ENCODE data around the gene ARRDC3.

The ARRDC3 gene

DNA sequence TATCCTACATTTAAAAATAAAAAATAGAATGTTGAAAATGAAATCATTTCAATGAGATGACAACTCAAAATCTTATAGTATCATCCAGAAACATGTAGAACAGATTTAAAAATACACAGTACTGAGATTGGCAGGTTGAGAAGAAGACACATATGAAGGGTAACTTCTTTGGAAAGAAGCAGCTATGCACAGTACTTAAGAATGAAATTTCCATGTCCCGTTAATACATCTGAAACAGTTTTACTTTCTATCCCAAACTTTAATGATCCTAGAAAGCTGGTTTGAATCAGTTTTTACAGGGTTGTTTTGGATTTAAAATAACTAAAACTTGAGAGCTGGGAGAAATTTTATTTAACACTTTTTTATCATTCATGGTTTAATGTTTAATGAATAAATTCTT is 36.0 kb upstream of the ARRDC3 start:
- H3K4me3 ChIP-seq (ENCODE audit: low read length): no peak overlapping the region
- TF ChIP-seq, protein P1, sequence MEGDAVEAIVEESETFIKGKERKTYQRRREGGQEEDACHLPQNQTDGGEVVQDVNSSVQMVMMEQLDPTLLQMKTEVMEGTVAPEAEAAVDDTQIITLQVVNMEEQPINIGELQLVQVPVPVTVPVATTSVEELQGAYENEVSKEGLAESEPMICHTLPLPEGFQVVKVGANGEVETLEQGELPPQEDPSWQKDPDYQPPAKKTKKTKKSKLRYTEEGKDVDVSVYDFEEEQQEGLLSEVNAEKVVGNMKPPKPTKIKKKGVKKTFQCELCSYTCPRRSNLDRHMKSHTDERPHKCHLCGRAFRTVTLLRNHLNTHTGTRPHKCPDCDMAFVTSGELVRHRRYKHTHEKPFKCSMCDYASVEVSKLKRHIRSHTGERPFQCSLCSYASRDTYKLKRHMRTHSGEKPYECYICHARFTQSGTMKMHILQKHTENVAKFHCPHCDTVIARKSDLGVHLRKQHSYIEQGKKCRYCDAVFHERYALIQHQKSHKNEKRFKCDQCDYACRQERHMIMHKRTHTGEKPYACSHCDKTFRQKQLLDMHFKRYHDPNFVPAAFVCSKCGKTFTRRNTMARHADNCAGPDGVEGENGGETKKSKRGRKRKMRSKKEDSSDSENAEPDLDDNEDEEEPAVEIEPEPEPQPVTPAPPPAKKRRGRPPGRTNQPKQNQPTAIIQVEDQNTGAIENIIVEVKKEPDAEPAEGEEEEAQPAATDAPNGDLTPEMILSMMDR (conservative IDR thresholded peaks at IDR 0.05; ENCODE audit: low read depth, low read length): no peak
- DNase-seq (ENCODE audit: low read depth): no peak

DNA sequence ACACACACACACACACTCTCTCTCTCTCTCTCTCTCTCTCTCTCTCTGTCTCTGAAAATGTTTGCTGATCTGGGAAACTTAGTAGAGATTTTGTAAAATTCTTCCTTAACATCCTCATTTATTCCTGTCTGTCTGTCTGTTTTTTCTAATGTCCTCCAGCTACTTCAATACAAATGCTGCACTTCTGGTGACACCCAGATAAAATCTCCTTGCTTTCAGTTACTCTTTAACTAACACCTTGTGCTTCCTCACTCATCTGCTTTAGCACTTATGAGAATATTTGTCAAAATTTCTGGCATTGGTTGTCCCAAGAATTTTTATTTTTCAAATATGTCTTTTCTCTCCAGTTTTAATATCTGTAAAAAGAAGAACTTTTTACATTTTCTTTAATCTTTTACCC is 35.0 kb upstream of the ARRDC3 start:
- TF ChIP-seq, protein P1 (conservative IDR thresholded peaks at IDR 0.05; ENCODE audit: low read depth, low read length): no peak
- DNase-seq (ENCODE audit: low read depth): no peak
- H3K4me3 ChIP-seq (ENCODE audit: low read length): no peak overlapping the region

DNA sequence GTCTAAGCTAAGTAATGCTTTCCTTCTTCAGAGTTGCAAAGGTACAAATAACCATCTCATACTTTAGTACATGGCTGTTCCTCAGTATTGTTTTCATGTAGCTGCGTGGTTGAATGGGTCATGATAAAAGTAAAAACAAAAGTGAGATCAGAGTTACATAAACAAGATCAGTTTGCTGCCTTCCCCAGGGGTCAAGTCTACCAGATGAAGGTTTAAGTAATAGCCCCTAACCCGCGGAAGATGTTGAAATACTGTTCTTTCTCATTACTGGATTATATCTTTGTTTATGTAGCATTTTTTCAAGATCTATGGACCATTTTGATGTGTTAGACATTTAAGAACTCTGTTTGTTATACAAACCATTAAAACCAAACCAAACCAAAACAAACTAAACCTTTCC is 34.1 kb upstream of the ARRDC3 start:
- TF ChIP-seq, protein P1 (conservative IDR thresholded peaks at IDR 0.05; ENCODE audit: low read depth, low read length): no peak
- DNase-seq (ENCODE audit: low read depth): no peak
- no peak overlapping the region for H3K4me3 ChIP-seq (ENCODE audit: low read length)

DNA sequence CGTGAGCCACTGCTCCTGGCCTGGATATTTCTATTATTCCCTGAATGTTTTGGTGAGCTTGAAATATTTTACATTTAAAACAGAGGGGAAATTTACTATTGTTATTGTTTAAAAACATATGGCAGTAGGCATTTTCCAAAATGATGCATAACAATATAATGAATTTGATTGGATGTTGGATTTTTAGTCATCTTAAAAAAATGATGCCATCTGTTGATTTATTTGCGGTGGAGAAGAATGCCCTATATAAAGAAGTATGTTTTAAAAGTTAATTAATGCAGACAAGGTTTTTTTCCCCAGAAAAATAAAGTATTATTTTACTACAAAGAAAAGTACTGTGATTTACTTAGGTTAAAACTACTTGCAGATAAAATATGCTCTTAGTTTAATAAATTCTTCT is 33.4 kb upstream of the ARRDC3 start:
- H3K4me3 ChIP-seq (ENCODE audit: low read length): no peak overlapping the region
- DNase-seq (ENCODE audit: low read depth): no peak
- TF ChIP-seq, protein P1 (conservative IDR thresholded peaks at IDR 0.05; ENCODE audit: low read depth, low read length): no peak

DNA sequence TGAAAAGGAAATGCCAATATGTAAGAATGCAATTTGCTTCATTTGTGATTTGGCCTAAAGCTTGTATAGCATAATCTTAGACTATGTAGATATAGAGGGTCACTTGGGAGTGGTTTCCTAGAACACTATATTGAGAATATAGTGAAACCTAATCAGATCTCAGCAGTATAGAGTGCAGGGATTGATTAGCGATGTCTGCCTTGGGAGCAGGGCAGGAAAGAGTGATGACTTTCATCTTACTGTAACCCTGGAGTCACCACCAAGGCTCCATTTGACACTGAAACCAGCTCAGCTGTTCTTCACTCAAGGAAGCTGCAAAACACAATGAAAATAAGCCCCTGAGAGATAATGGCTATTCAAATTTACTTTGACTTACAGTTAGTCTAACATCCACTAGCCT is 26.2 kb upstream of the ARRDC3 start:
- DNase-seq (ENCODE audit: low read depth): no peak
- TF ChIP-seq, protein P1 (conservative IDR thresholded peaks at IDR 0.05; ENCODE audit: low read depth, low read length): no peak

DNA sequence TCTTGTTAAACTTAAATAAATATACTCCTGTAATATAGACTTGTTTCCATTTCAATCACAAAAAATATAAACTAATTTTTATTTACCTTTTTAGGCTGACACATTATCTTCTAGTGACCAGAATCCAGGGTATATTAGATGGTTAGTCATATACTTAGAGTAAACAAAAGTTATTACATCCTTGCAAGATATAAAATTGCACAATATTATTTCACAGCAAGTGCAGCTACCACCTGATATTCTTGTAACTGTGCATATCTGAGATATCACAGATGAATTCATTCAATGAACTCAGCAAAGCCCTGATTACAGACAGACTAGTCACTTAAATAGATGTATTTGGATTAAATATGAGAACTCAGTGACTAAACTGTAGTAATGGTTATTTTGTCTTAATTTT is 25.6 kb upstream of the ARRDC3 start:
- H3K4me3 ChIP-seq (ENCODE audit: low read length): no peak overlapping the region
- TF ChIP-seq, protein P1 (conservative IDR thresholded peaks at IDR 0.05; ENCODE audit: low read depth, low read length): no peak
- DNase-seq (ENCODE audit: low read depth): no peak

More for the DNA sequence above, 26.2 kb upstream of the ARRDC3 start:
- H3K4me3 ChIP-seq (ENCODE audit: low read length): no peak overlapping the region

DNA sequence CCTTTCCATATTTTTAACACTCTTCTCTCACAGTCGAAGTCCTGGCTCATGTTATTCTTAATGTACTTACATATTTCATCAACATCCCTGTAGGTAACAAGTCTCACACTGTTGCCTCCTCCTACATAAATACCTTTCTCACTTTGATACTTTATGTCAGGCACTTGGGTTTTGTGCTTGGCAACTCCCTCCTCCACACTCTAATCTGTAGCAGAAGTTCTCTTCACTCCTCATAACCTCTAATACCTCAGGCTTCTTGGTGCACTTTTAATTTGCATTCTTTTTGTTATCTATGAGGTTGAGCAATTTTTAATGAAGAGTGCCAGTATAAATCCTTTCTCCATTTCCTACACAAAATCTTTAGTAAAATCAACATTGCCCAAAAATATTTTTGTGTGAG is 24.1 kb upstream of the ARRDC3 start:
- no peak overlapping the region for H3K4me3 ChIP-seq (ENCODE audit: low read length)
- no peak for DNase-seq (ENCODE audit: low read depth)
- TF ChIP-seq, protein P1 (conservative IDR thresholded peaks at IDR 0.05; ENCODE audit: low read depth, low read length): no peak

Data from retinal pigment epithelial cell (primary cell).